AG09309 (cell line): ENCODE data around the gene PDIA3.
A peak's percentile ranks its signal among the peaks of the same experiment; 100 is the strongest.
"Not testable (repeated sequence)": the region's sequence is repeated elsewhere in the genome, so short reads cannot be mapped to it uniquely, and the experiment has no call there.

Experiments used
- DNase-seq: peaks from one replicate; pipeline ENCODE4 v3.0.0-alpha.2; 2010; ENCODE audit warnings: low read depth
- H3K4me3 ChIP-seq: 2 replicates; pipeline ENCODE4 v1.5.1; 2011; ENCODE audit warnings: mild to moderate bottlenecking, low read depth, low read length, moderate library complexity; ENCODE audit not compliant: control insufficient read depth
- CTCF ChIP-seq: IDR thresholded peaks from 2 replicates; pipeline ENCODE4 v1.5.1; 2011; ENCODE audit warnings: mild to moderate bottlenecking, low read depth, low read length, inconsistent platforms; ENCODE audit not compliant: insufficient read depth, control insufficient read depth; ENCODE audit errors: missing control alignments

The PDIA3 gene

GRCh38 chr15:43746245-43746902 is at the start of gene PDIA3:
Gene PDIA3, plus strand, starts transcription at chr15:43746438. Its CDS starts 102 bp downstream, at chr15:43746540.
- H3K4me3 ChIP-seq, result peak within 1 kb of the TSS; percentile 94
- DNase-seq, result peak; percentile 37

GRCh38 chr15:43702174-43702573 is 44.1 kb upstream of the PDIA3 start:
- no peak overlapping the region for H3K4me3 ChIP-seq
- no peak for DNase-seq
- no peak for TF ChIP-seq CTCF

- no peak for TF ChIP-seq CTCF
- DNase-seq, result no peak
- no peak overlapping the region for H3K4me3 ChIP-seq
These were observed 43.4 kb upstream of the PDIA3 start for GRCh38 chr15:43702701-43703424.

GRCh38 chr15:43710431-43711131 is 35.7 kb upstream of the PDIA3 start:
- not testable (repeated sequence) for H3K4me3 ChIP-seq, DNase-seq

- no peak for DNase-seq
- no peak for TF ChIP-seq CTCF
- no peak overlapping the region for H3K4me3 ChIP-seq
These were observed 23.1 kb upstream of the PDIA3 start for GRCh38 chr15:43723151-43723550.

- DNase-seq, result not testable (repeated sequence)
These were observed 19.9 kb upstream of the PDIA3 start for GRCh38 chr15:43726306-43726705.

GRCh38 chr15:43728053-43728725 is 18.0 kb upstream of the PDIA3 start:
- not testable (repeated sequence) for H3K4me3 ChIP-seq, DNase-seq

More at GRCh38 chr15:43726306-43726705, 19.9 kb upstream of the PDIA3 start:
- not testable (repeated sequence) for H3K4me3 ChIP-seq

- H3K4me3 ChIP-seq, result no peak overlapping the region
- no peak for DNase-seq
- TF ChIP-seq CTCF, result no peak
These were observed 10.8 kb upstream of the PDIA3 start for GRCh38 chr15:43735416-43735815.

- peak overlapping the region; percentile 94 for H3K4me3 ChIP-seq
- not testable (repeated sequence) for DNase-seq
These were observed 668 bp downstream of the PDIA3 start for GRCh38 chr15:43746903-43747309.
